DMS153 (cell line): Measurements from ENCODE around the gene PLEKHA1.

Source experiments
- DNase-seq: peaks from one replicate; lab custom pipeline; 2025; lab: John Stamatoyannopoulos, UW

Gene PLEKHA1

GRCh38 chr10:122379041-122379440, 4.5 kb downstream of the PLEKHA1 start:
- DNase-seq: no peak

GRCh38 chr10:122379537-122379936, 5.0 kb downstream of the PLEKHA1 start:
- no peak for DNase-seq

- no peak for DNase-seq
Measured at GRCh38 chr10:122380703-122381102, 6.2 kb downstream of the PLEKHA1 start.

GRCh38 chr10:122381680-122382079, 7.2 kb downstream of the PLEKHA1 start:
- DNase-seq: no peak

- no peak for DNase-seq
Measured at GRCh38 chr10:122386514-122386913, 12.0 kb downstream of the PLEKHA1 start.

- no peak for DNase-seq
Measured at GRCh38 chr10:122387572-122387971, 13.1 kb downstream of the PLEKHA1 start.

- no peak for DNase-seq
Measured at GRCh38 chr10:122388287-122388997, 13.9 kb downstream of the PLEKHA1 start.

GRCh38 chr10:122390271-122390670, 15.8 kb downstream of the PLEKHA1 start:
- no peak for DNase-seq

- no peak for DNase-seq
Measured at GRCh38 chr10:122390679-122391078, 16.2 kb downstream of the PLEKHA1 start.

- no peak for DNase-seq
Measured at GRCh38 chr10:122391875-122392274, 17.4 kb downstream of the PLEKHA1 start.

- DNase-seq: no peak
Measured at GRCh38 chr10:122392835-122393234, 18.3 kb downstream of the PLEKHA1 start.

- no peak for DNase-seq
Measured at GRCh38 chr10:122393288-122393687, 18.8 kb downstream of the PLEKHA1 start.

- DNase-seq: no peak
Measured at GRCh38 chr10:122402548-122403131, 28.1 kb downstream of the PLEKHA1 start.

GRCh38 chr10:122404576-122404975, 30.1 kb downstream of the PLEKHA1 start:
- DNase-seq: no peak

- DNase-seq: no peak
Measured at GRCh38 chr10:122407375-122408125, 33.0 kb downstream of the PLEKHA1 start.

GRCh38 chr10:122413327-122413726, 38.8 kb downstream of the PLEKHA1 start:
- no peak for DNase-seq

GRCh38 chr10:122417667-122418066, 43.2 kb downstream of the PLEKHA1 start:
- DNase-seq: no peak

GRCh38 chr10:122419016-122419415, 44.5 kb downstream of the PLEKHA1 start:
- DNase-seq: no peak

GRCh38 chr10:122419876-122420623, 45.5 kb downstream of the PLEKHA1 start:
- DNase-seq: no peak

GRCh38 chr10:122420624-122421007, 46.1 kb downstream of the PLEKHA1 start:
- DNase-seq: no peak

- DNase-seq: no peak
Measured at GRCh38 chr10:122421054-122421625, 46.6 kb downstream of the PLEKHA1 start.

GRCh38 chr10:122421742-122422141, 47.2 kb downstream of the PLEKHA1 start:
- no peak for DNase-seq
